HL-60 (cell line): ENCODE data around the gene CLSTN2.

Experiments used
- CTCF ChIP-seq: IDR thresholded peaks from one replicate; pipeline ENCODE4 v1.5.1; 2011; ENCODE audit warnings: low read length, control low read depth, inconsistent platforms; ENCODE audit not compliant: insufficient read depth
- GABPA ChIP-seq: IDR thresholded peaks from 2 replicates; pipeline ENCODE4 v1.6.1; 2012; ENCODE audit warnings: low read depth
- POLR2AphosphoS5 ChIP-seq: IDR thresholded peaks from 2 replicates; pipeline ENCODE4 v1.6.1; 2012; ENCODE audit warnings: low read depth
- REST ChIP-seq: IDR thresholded peaks from 2 replicates; pipeline ENCODE4 v1.6.1; 2012; ENCODE audit warnings: low read depth; ENCODE audit not compliant: insufficient replicate concordance
- SPI1 ChIP-seq: IDR thresholded peaks from 2 replicates; pipeline ENCODE4 v1.6.1; 2012; ENCODE audit warnings: low read depth, mild to moderate bottlenecking, borderline replicate concordance

- no peak for TF ChIP-seq CTCF
- TF ChIP-seq REST, result no peak
- no peak for TF ChIP-seq POLR2AphosphoS5
- TF ChIP-seq GABPA, result no peak
- no peak for TF ChIP-seq SPI1
Measured at GRCh38 chr3:140529558-140529957, 594.6 kb downstream of the CLSTN2 start.
